Mesendoderm (in vitro differentiated cells): Measurements from ENCODE around the gene VAV3.

Experiments
- DNase-seq: peaks from one replicate; pipeline ENCODE4 v3.0.0; 2013
- H2AK5ac ChIP-seq: 2 replicates; pipeline ENCODE4 v1.6.1; 2013; ENCODE audit warnings: low read length, inconsistent platforms
- H2BK120ac ChIP-seq: 2 replicates; pipeline ENCODE4 v1.6.1; 2013; ENCODE audit warnings: low read depth, mild to moderate bottlenecking, low read length, moderate library complexity, mixed read lengths
- H2BK15ac ChIP-seq: replicated peaks from 2 replicates; pipeline ENCODE4 v1.6.1; 2013; ENCODE audit warnings: low read depth, mild to moderate bottlenecking, moderate library complexity
- H2BK5ac ChIP-seq: 2 replicates; pipeline ENCODE4 v1.6.1; 2013; ENCODE audit warnings: low read length, inconsistent platforms
- H3K18ac ChIP-seq: 2 replicates; pipeline ENCODE4 v1.6.1; 2013; ENCODE audit warnings: mild to moderate bottlenecking, low read length, mixed read lengths
- H3K23ac ChIP-seq: one replicate; pipeline ENCODE4 v1.6.1; 2013; ENCODE audit warnings: low read length
- H3K27ac ChIP-seq: 2 replicates; pipeline ENCODE4 v1.5.1; 2013; ENCODE audit warnings: low read depth, mild to moderate bottlenecking, inconsistent platforms, low read length, moderate library complexity
- H3K27me3 ChIP-seq: 2 replicates; pipeline ENCODE4 v1.6.1; 2013; ENCODE audit warnings: low read length, control low read depth, mild to moderate bottlenecking, inconsistent platforms; ENCODE audit not compliant: insufficient read depth, poor library complexity
- H3K36me3 ChIP-seq: 2 replicates; pipeline ENCODE4 v1.6.1; 2013; ENCODE audit warnings: low read length, inconsistent platforms; ENCODE audit not compliant: control insufficient read depth, insufficient read depth
- H3K4ac ChIP-seq: one replicate; pipeline ENCODE4 v1.6.1; 2013; ENCODE audit warnings: low read depth, mild to moderate bottlenecking, low read length, moderate library complexity
- H3K4me1 ChIP-seq: 2 replicates; pipeline ENCODE4 v1.6.1; 2013; ENCODE audit warnings: low read depth, low read length, inconsistent platforms; ENCODE audit not compliant: control insufficient read depth
- H3K4me2 ChIP-seq: 2 replicates; pipeline ENCODE4 v1.6.1; 2013; ENCODE audit warnings: low read length
- H3K4me3 ChIP-seq: 2 replicates; pipeline ENCODE4 v1.5.1; 2013; ENCODE audit warnings: mild to moderate bottlenecking, low read length
- H3K56ac ChIP-seq: one replicate; pipeline ENCODE4 v1.6.1; 2013; ENCODE audit warnings: low read length
- H3K79me1 ChIP-seq: 2 replicates; pipeline ENCODE4 v1.6.1; 2013; ENCODE audit warnings: low read length, inconsistent platforms
- H3K79me2 ChIP-seq: 2 replicates; pipeline ENCODE4 v1.6.1; 2013; ENCODE audit warnings: mild to moderate bottlenecking, low read length; ENCODE audit not compliant: control insufficient read depth, insufficient read depth
- H3K9ac ChIP-seq: 2 replicates; pipeline ENCODE4 v1.6.1; 2013; ENCODE audit warnings: low read length, inconsistent platforms
- H4K5ac ChIP-seq: one replicate; pipeline ENCODE4 v1.6.1; 2013; ENCODE audit warnings: low read length
- H4K8ac ChIP-seq: one replicate; pipeline ENCODE4 v1.6.1; 2013; ENCODE audit warnings: low read depth, mild to moderate bottlenecking, control low read depth, low read length, moderate library complexity
- WGBS: extraction: QIAGEN DNeasy Blood & Tissue Kit; methylation state at CpG from one replicate; pipeline ENCODE4 v1.1.7; 2013; ENCODE audit warnings: low lambda C conversion rate, missing lambda C conversion rate; ENCODE audit not compliant: insufficient coverage; ENCODE audit errors: extremely low coverage; 5-methylcytosine and 5-hydroxymethylcytosine counted together

The VAV3 gene

DNA sequence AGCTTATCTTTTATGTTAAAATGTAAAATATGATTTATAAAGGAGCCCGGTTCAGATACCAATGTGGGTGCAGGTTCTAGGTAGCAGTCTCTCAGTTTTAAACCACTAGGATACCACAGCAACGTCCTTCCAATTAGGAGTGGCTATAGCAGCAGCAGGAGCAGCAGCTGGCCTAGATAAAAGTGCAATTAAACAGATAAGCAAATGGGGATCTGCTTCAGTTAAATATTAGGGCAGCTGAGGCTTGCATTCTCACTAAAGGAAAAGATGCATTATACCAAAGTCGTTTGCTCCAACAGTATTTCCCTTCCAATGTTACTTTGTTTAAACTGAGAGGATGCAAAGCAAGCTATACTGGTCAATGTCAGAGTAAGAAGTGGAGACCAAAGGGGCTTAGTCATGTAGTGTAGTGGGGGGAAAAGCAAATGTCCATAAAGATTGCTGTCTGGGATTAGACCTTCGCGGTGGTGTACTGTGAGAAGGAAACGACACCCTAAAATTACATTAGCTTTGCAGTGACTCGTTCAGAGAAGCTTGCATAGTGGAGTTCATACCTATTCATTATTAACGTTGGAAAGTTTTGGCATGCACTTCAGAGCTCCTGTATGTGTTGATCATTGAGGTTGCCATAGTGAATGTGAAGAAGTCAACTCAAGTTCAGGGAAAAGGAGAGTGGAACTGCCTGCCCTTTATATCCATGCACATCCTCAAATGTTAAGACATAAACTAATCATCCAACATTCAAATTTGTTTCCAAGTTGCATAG, 272.2 kb downstream of the VAV3 start:
- Histone ChIP-seq H2BK15ac (no peak overlapping the region), H3K4me2 (no peak overlapping the region), H2BK120ac (no peak overlapping the region), H4K5ac (no peak overlapping the region), H4K8ac (no peak overlapping the region), H3K9ac (no peak overlapping the region), H2AK5ac (no peak overlapping the region), H3K4ac (no peak overlapping the region), H3K27me3 (no peaks in the 10 kb centered on the region), H3K79me1 (no peaks in the 10 kb centered on the region), H3K36me3 (no peaks in the 10 kb centered on the region), H3K79me2 (no peaks in the 10 kb centered on the region), H3K18ac (no peak overlapping the region), H3K4me1 (no peaks in the 10 kb centered on the region), H2BK5ac (no peak overlapping the region), H3K27ac (no peak overlapping the region), H3K56ac (no peak overlapping the region), H3K4me3 (no peak overlapping the region), H3K23ac (no peak overlapping the region)
- DNase-seq, result peak; percentile 60
- no CpG with 5 or more reads among the region's 8 CpGs for WGBS

DNA sequence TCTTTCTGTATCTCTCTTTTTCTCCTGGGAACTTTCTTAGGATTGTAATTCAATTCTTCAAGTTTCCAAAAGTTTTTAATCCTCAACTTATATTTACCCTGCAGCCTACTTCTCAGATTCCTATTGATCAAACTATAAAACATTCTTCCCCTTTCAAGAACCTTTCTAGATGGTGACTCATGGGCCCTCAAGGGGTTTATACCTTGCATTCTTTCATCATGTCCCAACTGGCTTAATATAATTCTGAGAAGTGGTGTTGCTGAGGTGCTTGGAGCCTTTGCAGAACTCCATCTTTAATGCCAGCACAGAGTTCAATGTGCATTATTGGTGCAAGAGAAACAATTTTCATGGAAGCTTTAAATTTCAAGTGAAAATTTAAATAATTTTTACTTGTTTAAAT, 273.4 kb downstream of the VAV3 start:
- no peak overlapping the region for H3K23ac ChIP-seq
- no peak overlapping the region for H3K27ac ChIP-seq
- no peaks in the 10 kb centered on the region for H3K4me1 ChIP-seq
- H3K56ac ChIP-seq, result no peak overlapping the region
- no peaks in the 10 kb centered on the region for H3K36me3 ChIP-seq
- no peak overlapping the region for H3K4me2 ChIP-seq
- no peak overlapping the region for H3K4me3 ChIP-seq
- no peak overlapping the region for H3K9ac ChIP-seq
- H2BK15ac ChIP-seq, result no peak overlapping the region
- no peak overlapping the region for H4K8ac ChIP-seq
- H3K4ac ChIP-seq, result no peak overlapping the region
- H3K18ac ChIP-seq, result no peak overlapping the region
- no peaks in the 10 kb centered on the region for H3K27me3 ChIP-seq
- no peak overlapping the region for H2BK120ac ChIP-seq
- H3K79me1 ChIP-seq, result no peaks in the 10 kb centered on the region
- H2AK5ac ChIP-seq, result no peak overlapping the region
- no peaks in the 10 kb centered on the region for H3K79me2 ChIP-seq
- no peak overlapping the region for H2BK5ac ChIP-seq
- DNase-seq, result no peak
- H4K5ac ChIP-seq, result no peak overlapping the region

DNA sequence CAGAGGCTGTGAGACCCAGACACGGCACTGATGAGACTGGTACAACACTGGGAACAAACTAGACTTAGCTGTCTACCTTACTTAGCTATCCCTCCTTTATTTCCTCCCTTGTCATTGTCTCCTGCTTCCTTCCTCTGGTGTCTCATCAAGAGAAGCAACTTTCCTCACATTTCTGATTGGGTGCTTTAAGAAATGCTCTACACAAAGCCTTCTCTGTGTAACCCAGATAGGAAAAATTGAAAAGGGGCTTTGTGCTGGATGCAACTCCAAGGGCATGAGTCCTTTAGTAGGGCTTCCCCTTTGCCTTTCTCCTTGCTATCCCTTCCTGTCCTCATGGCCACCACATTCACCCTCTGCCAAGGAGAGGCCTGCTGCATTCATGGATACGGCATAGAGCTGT, 274.5 kb downstream of the VAV3 start:
- H2BK15ac ChIP-seq, result no peak overlapping the region
- no peaks in the 10 kb centered on the region for H3K27me3 ChIP-seq
- no peak overlapping the region for H3K4me2 ChIP-seq
- H4K8ac ChIP-seq, result no peak overlapping the region
- H3K4ac ChIP-seq, result no peak overlapping the region
- no peak overlapping the region for H2BK5ac ChIP-seq
- no CpG with 5 or more reads among the region's 2 CpGs for WGBS
- no peak overlapping the region for H3K4me3 ChIP-seq
- no peak overlapping the region for H2BK120ac ChIP-seq
- no peak overlapping the region for H3K56ac ChIP-seq
- H4K5ac ChIP-seq, result no peak overlapping the region
- no peaks in the 10 kb centered on the region for H3K79me2 ChIP-seq
- H2AK5ac ChIP-seq, result no peak overlapping the region
- H3K27ac ChIP-seq, result no peak overlapping the region
- DNase-seq, result no peak
- no peaks in the 10 kb centered on the region for H3K4me1 ChIP-seq
- no peaks in the 10 kb centered on the region for H3K79me1 ChIP-seq
- no peak overlapping the region for H3K9ac ChIP-seq
- no peaks in the 10 kb centered on the region for H3K36me3 ChIP-seq
- H3K23ac ChIP-seq, result no peak overlapping the region
- no peak overlapping the region for H3K18ac ChIP-seq

DNA sequence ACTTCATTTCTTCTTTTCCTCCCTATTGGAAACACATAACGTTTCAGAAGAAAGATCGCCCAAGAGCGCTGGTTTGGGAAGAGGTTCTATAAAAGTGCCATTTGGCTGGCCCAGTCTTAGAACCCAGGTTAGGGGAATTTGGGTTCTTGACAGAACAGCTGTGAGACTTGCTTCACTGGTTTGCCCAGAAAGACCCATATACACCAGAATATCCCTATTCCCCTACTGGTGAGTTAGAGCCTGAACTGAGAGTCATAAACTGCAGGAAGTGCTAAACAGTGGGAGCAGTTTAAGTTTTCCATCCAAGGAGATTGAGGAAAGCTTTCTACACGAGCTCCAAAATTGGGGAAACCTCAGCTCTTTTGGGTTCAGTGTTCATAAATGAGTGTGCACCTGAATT, 275.2 kb downstream of the VAV3 start:
- Histone ChIP-seq H2BK120ac (no peak overlapping the region), H2BK5ac (no peak overlapping the region), H4K8ac (no peak overlapping the region), H2BK15ac (peak overlapping the region; percentile 19), H3K79me2 (no peaks in the 10 kb centered on the region), H3K4me1 (no peaks in the 10 kb centered on the region), H3K36me3 (no peaks in the 10 kb centered on the region), H3K4me2 (no peak overlapping the region), H3K27me3 (no peaks in the 10 kb centered on the region), H3K18ac (no peak overlapping the region), H3K79me1 (no peaks in the 10 kb centered on the region), H3K56ac (no peak overlapping the region), H3K27ac (no peak overlapping the region), H4K5ac (no peak overlapping the region), H3K4me3 (no peak overlapping the region), H3K9ac (no peak overlapping the region), H3K4ac (no peak overlapping the region), H2AK5ac (no peak overlapping the region), H3K23ac (no peak overlapping the region)
- peak; percentile 13 for DNase-seq
- no CpG with 5 or more reads among the region's 4 CpGs for WGBS

DNA sequence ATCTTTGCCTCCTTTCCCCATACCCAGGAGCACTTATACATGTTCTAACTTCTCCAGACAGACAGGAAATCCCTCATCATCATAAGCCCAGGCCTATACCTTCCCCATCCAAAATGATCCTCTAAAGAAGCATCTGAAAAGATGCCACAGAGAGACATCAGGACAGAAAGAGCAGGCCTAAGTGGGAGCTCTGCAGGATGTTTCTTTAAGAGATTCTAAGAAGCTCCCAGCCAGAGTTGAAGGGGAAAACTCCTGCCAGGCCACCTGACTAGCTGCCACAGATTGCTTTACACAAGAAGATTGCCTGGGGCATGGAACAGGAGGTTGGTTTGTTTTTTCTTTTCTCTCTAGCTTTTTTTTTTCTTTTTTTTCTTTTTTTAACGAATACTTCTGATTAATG, 275.8 kb downstream of the VAV3 start:
- peak; percentile 62 for DNase-seq
- H2AK5ac ChIP-seq, result no peak overlapping the region

More for the DNA sequence above, 275.8 kb downstream of the VAV3 start:
- H4K8ac ChIP-seq, result no peak overlapping the region
- no peak overlapping the region for H3K27ac ChIP-seq
- no peak overlapping the region for H2BK15ac ChIP-seq
- no peak overlapping the region for H3K23ac ChIP-seq
- no CpG with 5 or more reads among the region's 1 CpG for WGBS
- H3K4ac ChIP-seq, result no peak overlapping the region
- no peaks in the 10 kb centered on the region for H3K79me1 ChIP-seq
- H3K9ac ChIP-seq, result no peak overlapping the region
- no peak overlapping the region for H3K4me3 ChIP-seq
- H2BK120ac ChIP-seq, result no peak overlapping the region
- H4K5ac ChIP-seq, result no peak overlapping the region
- no peak overlapping the region for H3K56ac ChIP-seq
- H3K18ac ChIP-seq, result no peak overlapping the region
- H2BK5ac ChIP-seq, result no peak overlapping the region
- H3K4me1 ChIP-seq, result no peaks in the 10 kb centered on the region
- no peaks in the 10 kb centered on the region for H3K27me3 ChIP-seq
- no peak overlapping the region for H3K4me2 ChIP-seq
- no peaks in the 10 kb centered on the region for H3K36me3 ChIP-seq
- H3K79me2 ChIP-seq, result no peaks in the 10 kb centered on the region
